Suprapubic skin (tissue), 4 donors: Measurements from ENCODE around the gene ZSWIM9. TPM values are rescaled to one million over a fixed set of nuclear protein-coding genes. Genes with fewer than 3 reads are reported as not detected.
A peak's percentile ranks its signal among the peaks of the same experiment; 100 is the strongest.

Experiments used
- DNase-seq, 2 donors: peaks; one replicate each; pipeline ENCODE4 v3.0.0-alpha.2; 2019; ENCODE audit warnings: low spot score in 2 of 2
- H3K27ac ChIP-seq: fragments of 200-600 bp; sonication (generic); one replicate; pipeline ENCODE4 v1.5.1; 2019
- H3K27me3 ChIP-seq: fragments of 200-600 bp; sonication (generic); one replicate; pipeline ENCODE4 v1.5.1; 2019
- H3K36me3 ChIP-seq: fragments of 200-600 bp; sonication (generic); one replicate; pipeline ENCODE4 v1.5.1; 2019
- H3K4me1 ChIP-seq: fragments of 200-600 bp; sonication (generic); one replicate; pipeline ENCODE4 v1.5.1; 2019
- H3K4me3 ChIP-seq: fragments of 200-600 bp; sonication (generic); one replicate; pipeline ENCODE4 v1.5.1; 2019; ENCODE audit warnings: mild to moderate bottlenecking
- H3K9me3 ChIP-seq: fragments of 200-600 bp; sonication (generic); one replicate; pipeline ENCODE4 v1.5.1; 2019
- CTCF ChIP-seq, 2 donors: fragments of 200-600 bp in 1 of 2; fragments of 450-650 bp in 1 of 2; sonication (generic) in 1 of 2; IDR thresholded peaks; one replicate each; pipeline ENCODE4 v1.5.1; 2016 to 2019; ENCODE audit warnings: antibody characterized with exemption in 2 of 2, mild to moderate bottlenecking in 1 of 2, moderate library complexity in 1 of 2
- EP300 ChIP-seq: sonication (generic); formaldehyde crosslinking; IDR thresholded peaks from one replicate; pipeline ENCODE4 v1.6.1; 2017; ENCODE audit warnings: antibody characterized with exemption
- POLR2A ChIP-seq, 2 donors: fragments of 450-650 bp; IDR thresholded peaks; one replicate each; pipeline ENCODE4 v1.6.1; 2017; ENCODE audit warnings: antibody characterized with exemption in 2 of 2, mild to moderate bottlenecking in 2 of 2, moderate library complexity in 2 of 2
- POLR2AphosphoS5 ChIP-seq, 3 donors: sonication (generic); formaldehyde crosslinking; IDR thresholded peaks; one replicate each; pipeline ENCODE4 v1.6.1; 2017; ENCODE audit warnings: antibody characterized with exemption in 3 of 3
- WGBS: methylation state at CpG from one replicate; pipeline ENCODE4 v1.1.5; 2018; 5-methylcytosine and 5-hydroxymethylcytosine counted together
- total RNA-seq, 4 donors: library from RNA; depleted of rRNA; stranded (reverse); fragments of >200 nt; gene quantifications; one replicate each; pipeline ENCODE4 v1.1.0, GENCODE V29; 2016

The ZSWIM9 gene
- 1 to 10 TPM; 2.2 to 5.0 (median 4.0) TPM for total RNA-seq

DNA sequence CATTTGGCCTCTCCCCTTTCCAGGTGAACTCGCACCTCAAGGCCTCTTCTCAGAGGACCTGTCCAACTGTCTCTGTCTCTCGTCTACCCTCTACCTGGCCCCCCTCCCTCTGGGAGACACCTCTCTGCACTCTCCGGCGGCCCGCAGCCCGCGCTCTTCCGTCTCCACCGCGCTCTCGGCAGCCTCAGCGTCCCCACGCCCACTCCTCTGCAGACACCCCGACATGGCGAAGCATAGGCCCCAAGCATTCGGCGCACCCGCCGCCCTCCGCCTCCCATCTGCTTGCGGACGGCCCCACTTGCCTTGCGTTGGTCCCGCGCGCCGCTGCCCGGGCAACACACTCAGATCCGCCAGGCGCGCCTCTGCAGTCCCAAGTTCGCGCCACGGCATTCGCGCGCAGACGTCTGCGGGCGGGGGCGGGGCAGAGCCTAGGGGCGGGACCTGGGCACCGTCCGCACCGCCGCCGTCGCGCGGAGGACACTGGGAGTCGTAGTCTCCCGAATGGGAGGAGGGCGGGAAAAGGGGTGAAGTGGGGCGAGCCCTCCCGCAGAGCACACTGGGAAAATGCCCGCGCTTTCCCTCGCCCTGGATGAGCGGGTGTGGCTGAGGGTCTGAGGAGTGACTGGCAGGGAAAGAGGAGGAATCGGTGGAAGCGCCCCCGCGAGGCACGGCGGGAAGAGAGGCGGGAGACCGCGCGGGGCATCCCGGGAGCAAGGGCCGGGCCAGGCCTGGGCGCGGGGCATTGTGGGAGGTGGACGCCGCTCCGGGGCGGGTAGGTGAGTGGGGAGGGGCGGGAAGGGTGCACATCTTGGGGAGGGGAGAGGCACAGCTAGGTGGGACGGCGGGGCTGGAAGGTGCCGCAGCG, at the start of gene ZSWIM9, which contains the start of gene LIG1:
Gene ZSWIM9 (plus strand): TSS at position 742 of the 865 bp plus-strand sequence. CDS start 1,123 bp downstream, outside the sequence.
Gene LIG1 (minus strand): TSS at position 406 of the 865 bp plus-strand sequence. CDS start 4,778 bp downstream, outside the sequence.
- Histone ChIP-seq H3K9me3 (no peaks in the 10 kb centered on the region), H3K4me1 (peaks cover 19% of the 10 kb centered on the region), H3K27ac (peak within 1 kb of the TSS; percentile 81), H3K27me3 (no peaks in the 10 kb centered on the region), H3K4me3 (peak within 1 kb of the TSS; percentile 69), H3K36me3 (peaks cover 17% of the 10 kb centered on the region)
- WGBS: under 1% methylated on average over 36 of the region's 82 CpGs
- TF ChIP-seq EP300 (no peak), POLR2A (IDR thresholded peaks at IDR 0.05) (no peak), CTCF (IDR thresholded peaks at IDR 0.05) (no peak), POLR2AphosphoS5 (IDR thresholded peaks at IDR 0.05) (peak in 2 of 3 donors; percentile 32 to 40)
- peak; percentile 92 to 93 for DNase-seq

DNA sequence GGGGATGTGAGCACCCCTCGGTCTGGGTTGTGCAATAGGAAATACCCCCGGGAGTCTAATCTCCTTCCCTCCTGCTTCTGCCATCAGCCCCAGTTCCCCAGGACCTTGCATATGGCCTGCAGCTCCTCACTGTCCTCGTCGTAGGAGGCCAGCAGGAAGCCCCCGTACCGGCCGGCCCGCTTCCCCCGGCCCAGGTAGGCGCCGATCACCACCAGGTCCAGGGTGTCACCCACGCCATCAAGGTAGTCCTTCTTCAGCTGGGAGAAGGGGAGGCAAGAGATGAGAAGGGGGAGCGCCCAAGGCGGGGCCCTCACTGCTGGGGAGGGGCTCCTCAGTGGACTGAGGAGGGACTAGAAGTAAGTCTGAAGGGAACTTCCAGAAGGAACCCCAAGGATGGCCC, 49.4 kb upstream of the ZSWIM9 start:
- Histone ChIP-seq H3K4me1 (peaks cover 20% of the 10 kb centered on the region), H3K4me3 (no peak overlapping the region), H3K9me3 (no peaks in the 10 kb centered on the region), H3K27ac (no peak overlapping the region), H3K27me3 (no peaks in the 10 kb centered on the region), H3K36me3 (peaks cover 41% of the 10 kb centered on the region)
- TF ChIP-seq EP300: no peak
- no peak for TF ChIP-seq POLR2A (IDR thresholded peaks at IDR 0.05)
- no peak for DNase-seq
- 93% methylated on average over 14 of the region's 14 CpGs for WGBS

DNA sequence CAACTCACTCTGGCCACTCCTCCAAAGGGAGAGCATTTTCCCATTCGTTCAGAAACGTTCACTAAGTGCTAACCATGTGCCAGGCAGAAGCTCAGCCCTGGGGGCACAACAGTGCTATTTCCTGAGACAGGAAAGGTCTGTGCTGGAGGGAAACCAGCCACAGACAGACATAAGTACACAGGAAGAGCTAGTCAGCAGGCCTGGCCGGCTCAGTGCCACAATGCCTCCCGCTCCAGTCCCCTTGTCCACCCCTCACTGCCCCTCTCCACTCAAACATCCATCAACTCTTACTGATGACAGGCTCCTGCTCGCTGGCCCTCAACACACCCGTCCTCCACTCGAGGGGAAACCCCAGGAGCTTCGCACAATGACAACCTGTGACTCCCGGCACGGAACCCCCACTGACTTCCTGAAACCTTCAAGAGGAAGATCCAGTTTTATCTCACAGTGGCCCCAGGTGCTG, 48.5 kb upstream of the ZSWIM9 start:
- no peak for DNase-seq
- H3K4me1 ChIP-seq: peaks cover 20% of the 10 kb centered on the region
- peak overlapping the region; percentile 66 for H3K27ac ChIP-seq
- no peaks in the 10 kb centered on the region for H3K27me3 ChIP-seq
- H3K4me3 ChIP-seq: no peak overlapping the region
- H3K36me3 ChIP-seq: peaks cover 35% of the 10 kb centered on the region
- H3K9me3 ChIP-seq: no peaks in the 10 kb centered on the region
- 63% methylated on average over 9 of the region's 10 CpGs for WGBS
- TF ChIP-seq POLR2A (IDR thresholded peaks at IDR 0.05) (no peak), CTCF (IDR thresholded peaks at IDR 0.05) (no peak), EP300 (no peak), POLR2AphosphoS5 (IDR thresholded peaks at IDR 0.05) (no peak)

GRCh38 chr19:48122421-48122820, 48.1 kb upstream of the ZSWIM9 start:
- Histone ChIP-seq H3K9me3 (no peaks in the 10 kb centered on the region), H3K4me3 (no peak overlapping the region), H3K27ac (peak overlapping the region; percentile 66), H3K27me3 (no peaks in the 10 kb centered on the region), H3K4me1 (peaks cover 20% of the 10 kb centered on the region), H3K36me3 (peaks cover 37% of the 10 kb centered on the region)
- DNase-seq: no peak
- no peak for TF ChIP-seq POLR2AphosphoS5 (IDR thresholded peaks at IDR 0.05)
- no peak for TF ChIP-seq POLR2A (IDR thresholded peaks at IDR 0.05)
- TF ChIP-seq CTCF (IDR thresholded peaks at IDR 0.05): no peak
- TF ChIP-seq EP300: no peak
- WGBS: 69% methylated on average over 14 of the region's 14 CpGs

DNA sequence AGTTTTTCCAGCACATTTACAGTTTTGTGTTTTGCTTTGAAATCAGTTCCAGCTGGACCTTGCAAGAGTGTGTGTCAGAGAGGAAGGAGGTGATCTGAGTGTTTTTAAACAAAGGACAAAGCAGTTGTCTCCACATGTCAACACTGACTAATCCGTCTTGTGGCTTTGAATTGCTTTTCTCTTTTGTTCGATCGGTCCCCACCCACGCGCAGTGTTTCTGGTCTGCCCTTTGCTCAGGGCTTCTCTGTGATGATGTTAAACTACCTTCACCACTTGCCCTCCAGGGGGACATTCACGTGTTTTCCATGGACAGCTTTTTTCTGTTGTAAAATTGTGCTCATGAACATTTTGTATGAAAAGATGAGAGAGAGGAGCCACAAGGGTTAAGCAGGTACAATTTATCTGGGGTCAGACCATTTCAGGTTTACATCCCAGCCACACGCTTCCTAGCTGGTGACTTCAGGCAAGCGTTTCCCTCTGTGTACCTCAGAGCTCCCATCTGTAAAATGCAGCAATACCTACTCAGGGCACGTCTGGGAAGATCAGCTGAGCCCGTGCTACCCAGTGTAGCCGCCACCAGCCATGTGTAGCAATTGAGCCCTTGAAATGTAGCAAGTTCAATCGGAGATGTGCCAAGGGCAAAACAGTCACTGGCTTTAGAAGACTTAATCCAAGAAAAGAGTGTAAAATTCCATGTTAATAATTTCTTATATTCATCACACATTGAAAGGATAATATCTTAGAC, 46.4 kb upstream of the ZSWIM9 start:
- no peaks in the 10 kb centered on the region for H3K9me3 ChIP-seq
- WGBS: 72% methylated on average over 12 of the region's 12 CpGs
- H3K4me3 ChIP-seq: no peak overlapping the region
- DNase-seq: no peak
- no peaks in the 10 kb centered on the region for H3K27me3 ChIP-seq
- H3K27ac ChIP-seq: peak overlapping the region; percentile 43
- H3K36me3 ChIP-seq: peaks cover 37% of the 10 kb centered on the region
- TF ChIP-seq EP300 (no peak), POLR2A (IDR thresholded peaks at IDR 0.05) (no peak), POLR2AphosphoS5 (IDR thresholded peaks at IDR 0.05) (no peak), CTCF (IDR thresholded peaks at IDR 0.05) (no peak)
- peaks cover 20% of the 10 kb centered on the region for H3K4me1 ChIP-seq
